Colonic mucosa (tissue), 4 donors: ENCODE results near the gene AKT1. TPM values are rescaled to one million over a fixed set of nuclear protein-coding genes. Genes with fewer than 3 reads are reported as not detected.
A peak's percentile ranks its signal among the peaks of the same experiment; 100 is the strongest.

Source experiments
- DNase-seq: peaks from one replicate; pipeline ENCODE4 v3.0.0-alpha.2; 2020
- H3K27ac ChIP-seq: fragments of 200-600 bp; one replicate; pipeline ENCODE4 v1.8.0; 2021
- H3K27me3 ChIP-seq: fragments of 200-600 bp; one replicate; pipeline ENCODE4 v1.8.0; 2021
- H3K36me3 ChIP-seq: fragments of 200-600 bp; one replicate; pipeline ENCODE4 v1.8.0; 2021
- H3K4me1 ChIP-seq: fragments of 200-600 bp; one replicate; pipeline ENCODE4 v1.8.0; 2021; ENCODE audit warnings: mild to moderate bottlenecking
- H3K4me3 ChIP-seq: fragments of 200-600 bp; one replicate; pipeline ENCODE4 v1.8.0; 2021
- H3K9ac ChIP-seq, 2 donors: one replicate each; pipeline ENCODE4 v1.7.0; 2013; ENCODE audit warnings: control low read depth in 2 of 2, low read depth in 2 of 2, low read length in 2 of 2
- H3K9me3 ChIP-seq: fragments of 200-600 bp; one replicate; pipeline ENCODE4 v1.8.0; 2021
- CTCF ChIP-seq: fragments of 200-600 bp; IDR thresholded peaks from one replicate; pipeline ENCODE4 v1.8.0; 2022; ENCODE audit warnings: antibody characterized with exemption, mild to moderate bottlenecking
- intact Hi-C: fragments of 100-400 bp; cut with DNase I; formaldehyde crosslinking; loops from one replicate; pipeline ENCODE4 v1.14.1; 2022
- total RNA-seq, 2 donors: library from RNA; stranded (reverse); fragmentation: NEBNext Ultra II Directional in 1 of 2; extraction: Animal tissue kit (Norgen Biotek cat#: 25700) in 1 of 2; gene quantifications; one replicate each; pipeline ENCODE4 v1.2.1, GENCODE V29; 2021
- donor health status: healthy.
- donor health status: DM: no; HTN: no; CAD: no.
- donor health status: DM: no; HTN: no; CAD: no.

Gene AKT1
- total RNA-seq, 2 donors from 2014 or later = 117 to 181 TPM

GRCh38 chr14:104756477-104757237, 38.9 kb downstream of the AKT1 start:
- intact Hi-C loops = no loop called here
- Histone ChIP-seq H3K9me3 (no peaks in the 10 kb centered on the region), H3K27me3 (no peaks in the 10 kb centered on the region), H3K4me3 (no peak overlapping the region), H3K9ac (no peak overlapping the region), H3K4me1 (peaks cover 7% of the 10 kb centered on the region), H3K27ac (no peak overlapping the region), H3K36me3 (no peaks in the 10 kb centered on the region)
- DNase-seq = no peak
- no peak for TF ChIP-seq CTCF

- TF ChIP-seq CTCF = no peak
Measured at GRCh38 chr14:104755621-104756020, 39.9 kb downstream of the AKT1 start.

DNA sequence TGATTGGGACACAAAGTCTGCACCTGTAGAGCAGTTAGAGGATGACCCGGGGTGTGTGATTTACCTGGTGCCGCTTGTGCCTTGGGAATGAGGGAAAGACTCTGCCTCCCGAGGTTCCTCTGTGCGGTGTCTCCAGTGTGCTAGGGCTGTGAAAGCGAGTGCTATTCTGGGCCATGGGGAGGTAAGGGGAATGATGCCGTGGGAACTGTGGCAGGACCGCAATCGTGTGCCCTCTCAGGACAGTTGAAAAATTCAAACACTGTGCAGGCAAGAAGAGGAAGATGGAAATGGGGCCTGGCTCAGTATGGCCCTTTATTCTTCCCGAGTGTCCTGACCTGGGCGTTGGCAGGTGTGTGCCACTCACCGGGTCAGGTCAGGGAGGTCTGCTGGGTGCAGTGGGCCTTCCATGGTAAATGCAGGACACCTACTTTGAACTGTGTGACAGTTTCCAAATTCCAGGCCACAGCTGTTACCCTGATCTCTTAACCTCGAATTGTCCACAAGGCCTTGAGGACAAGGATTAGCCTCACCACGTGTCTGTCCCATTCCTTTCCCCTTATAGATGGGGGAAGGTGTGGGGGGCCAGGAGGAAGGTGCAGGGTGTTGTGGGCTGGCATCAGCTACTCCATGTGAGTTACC, 41.2 kb downstream of the AKT1 start:
- Histone ChIP-seq H3K4me1 (peaks cover 12% of the 10 kb centered on the region), H3K9ac (peak overlapping the region; percentile 92 to 94), H3K4me3 (peak overlapping the region; percentile 99), H3K27ac (no peak overlapping the region), H3K9me3 (no peaks in the 10 kb centered on the region), H3K27me3 (no peaks in the 10 kb centered on the region), H3K36me3 (no peaks in the 10 kb centered on the region)
- intact Hi-C loops = no loop called here
- no peak for DNase-seq
- no peak for TF ChIP-seq CTCF

More at GRCh38 chr14:104755621-104756020, 39.9 kb downstream of the AKT1 start:
- Histone ChIP-seq H3K36me3 (no peaks in the 10 kb centered on the region), H3K27ac (no peak overlapping the region), H3K4me3 (no peak overlapping the region), H3K9ac (no peak overlapping the region), H3K4me1 (peaks cover 7% of the 10 kb centered on the region), H3K9me3 (no peaks in the 10 kb centered on the region), H3K27me3 (no peaks in the 10 kb centered on the region)
- DNase-seq = no peak
- intact Hi-C loops = no loop called here

DNA sequence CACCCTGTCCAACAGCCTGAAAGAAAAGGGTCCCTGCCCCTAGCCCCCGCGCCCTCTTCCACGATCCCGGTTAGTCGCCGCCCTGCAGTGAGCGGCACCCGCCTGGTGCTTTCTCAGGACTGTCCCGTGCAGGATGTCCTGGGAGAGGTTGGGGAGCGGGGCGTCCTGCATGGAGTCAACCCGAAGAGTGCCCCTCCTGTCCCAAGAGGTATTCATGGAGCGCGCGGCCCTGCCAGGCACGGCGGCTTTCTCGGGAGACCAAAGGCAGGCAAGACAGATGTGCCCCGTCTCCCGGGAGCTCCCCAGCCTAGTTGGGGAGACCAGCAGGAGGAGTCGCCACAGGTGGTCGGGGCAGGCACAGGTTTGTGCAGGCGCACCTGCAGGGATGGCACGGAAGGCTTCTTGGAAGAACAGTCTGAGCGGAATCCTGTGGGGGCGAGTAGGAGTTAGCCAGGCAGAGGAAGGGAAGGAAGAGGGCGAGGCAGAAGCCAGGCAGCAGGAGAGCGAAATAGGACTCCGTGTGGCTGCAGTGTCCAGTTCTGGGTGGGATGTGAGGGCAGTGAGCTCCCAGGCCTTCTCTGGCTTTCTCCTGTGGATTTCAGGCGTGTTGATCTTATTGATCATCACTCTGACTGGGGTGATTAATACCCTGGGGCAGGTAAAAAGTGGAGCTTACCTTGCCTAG, 41.9 kb downstream of the AKT1 start:
- H3K9me3 ChIP-seq = no peaks in the 10 kb centered on the region
- intact Hi-C loops = no loop called here
- no peaks in the 10 kb centered on the region for H3K36me3 ChIP-seq
- peak; percentile 41 for DNase-seq
- H3K27ac ChIP-seq = peak overlapping the region; percentile 77
- H3K4me3 ChIP-seq = peak overlapping the region; percentile 99
- H3K27me3 ChIP-seq = no peaks in the 10 kb centered on the region
- peak overlapping the region; percentile 92 to 94 for H3K9ac ChIP-seq
- H3K4me1 ChIP-seq = peaks cover 15% of the 10 kb centered on the region
- no peak for TF ChIP-seq CTCF

DNA sequence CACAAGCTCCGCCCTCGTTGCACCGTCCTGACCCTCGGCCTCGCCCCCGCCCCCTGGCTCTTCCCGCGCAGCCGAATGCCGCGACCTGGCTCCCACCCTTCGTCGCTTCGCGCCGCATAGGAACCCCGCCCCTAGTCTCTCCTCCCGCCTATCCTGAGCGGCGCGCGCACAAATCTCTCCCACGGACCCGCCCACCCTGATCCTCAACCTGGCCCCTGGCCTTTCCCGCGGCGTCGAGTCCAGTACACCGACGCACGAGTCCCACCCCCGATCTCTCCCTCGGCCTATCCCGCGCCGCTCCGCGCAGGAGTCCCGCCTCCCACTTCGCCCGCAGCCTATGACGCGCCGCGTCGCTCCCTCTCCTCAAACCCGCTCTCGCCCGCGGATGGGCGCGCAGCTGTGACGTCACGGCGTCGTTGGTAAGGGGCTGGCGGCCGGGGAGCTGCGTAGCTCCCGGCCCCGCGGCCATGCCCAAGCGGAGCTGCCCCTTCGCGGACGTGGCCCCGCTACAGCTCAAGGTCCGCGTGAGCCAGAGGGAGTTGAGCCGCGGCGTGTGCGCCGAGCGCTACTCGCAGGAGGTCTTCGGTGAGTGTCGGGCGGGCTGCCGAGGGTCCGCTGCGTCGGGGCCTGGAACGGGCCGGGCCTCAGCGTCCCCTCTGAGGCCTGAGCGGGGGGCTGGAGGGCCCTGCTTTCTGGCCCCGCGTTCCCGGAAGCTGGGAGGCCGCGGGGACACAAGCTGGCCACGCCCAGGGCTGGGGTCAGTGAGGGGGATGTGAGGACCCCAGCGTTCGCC, 42.6 kb downstream of the AKT1 start, which contains the start of gene SIVA1:
SIVA1 (plus strand) TSS at position 413 of the 793 bp plus-strand sequence; CDS start at position 468, 55 bp downstream.
- no peaks in the 10 kb centered on the region for H3K27me3 ChIP-seq
- H3K4me1 ChIP-seq = peaks cover 20% of the 10 kb centered on the region
- peak; percentile 99 for DNase-seq
- intact Hi-C loops = no loop called here
- no peak for TF ChIP-seq CTCF
- peak within 1 kb of the TSS; percentile 99 for H3K4me3 ChIP-seq
- H3K9ac ChIP-seq = peak within 1 kb of the TSS; percentile 92 to 94
- H3K36me3 ChIP-seq = no peaks in the 10 kb centered on the region
- H3K27ac ChIP-seq = peak within 1 kb of the TSS; percentile 77
- no peaks in the 10 kb centered on the region for H3K9me3 ChIP-seq
